GM19324 (cell line): ENCODE results near the gene ERBB4.

Source experiments
- ATAC-seq: cut with Tn5 transposase; IDR thresholded peaks from one replicate; pipeline ENCODE4 v1.9.1; 2021; ENCODE audit warnings: mild to moderate bottlenecking, moderate library complexity; ENCODE audit not compliant: unreplicated experiment, low FRiP score

The ERBB4 gene

DNA sequence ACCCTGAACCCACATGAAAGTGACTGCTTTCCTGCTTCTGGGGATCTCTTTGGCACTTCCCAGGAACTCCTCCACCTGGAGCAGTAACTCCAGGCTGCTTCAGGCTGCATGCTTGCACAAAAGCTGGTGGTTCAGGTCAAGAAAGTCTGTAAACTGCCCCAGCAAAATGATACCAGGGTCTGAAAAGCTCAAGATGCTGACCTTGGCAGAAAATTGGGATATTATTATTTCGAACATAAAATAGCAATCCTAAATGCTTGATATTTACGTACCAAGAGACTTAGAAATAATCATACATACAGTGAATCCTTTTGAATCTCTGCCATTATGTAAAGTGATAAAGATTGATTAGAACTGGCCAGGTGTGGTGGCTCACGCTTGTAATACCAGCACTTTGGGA, 674.3 kb downstream of the ERBB4 start:
- ATAC-seq, result no peak

DNA sequence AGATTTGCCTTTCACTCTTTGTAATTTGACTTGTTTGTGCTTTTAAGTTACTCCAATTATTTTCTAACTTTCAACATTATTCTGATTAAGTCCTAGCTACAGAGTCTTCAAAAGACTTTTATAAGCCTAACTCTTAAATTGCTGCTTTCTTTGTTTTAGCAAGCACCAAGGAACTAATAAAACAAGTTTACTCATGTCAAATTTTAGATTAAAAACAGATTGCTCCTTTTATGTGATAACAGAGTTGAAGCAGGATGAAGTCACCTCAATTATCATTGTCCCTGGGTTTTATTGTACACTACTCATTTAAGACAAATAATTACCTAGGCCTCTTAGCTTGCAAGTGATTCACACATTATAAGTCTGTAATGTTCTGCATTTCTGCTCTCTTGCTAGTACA, 678.4 kb downstream of the ERBB4 start:
- ATAC-seq, result no peak

DNA sequence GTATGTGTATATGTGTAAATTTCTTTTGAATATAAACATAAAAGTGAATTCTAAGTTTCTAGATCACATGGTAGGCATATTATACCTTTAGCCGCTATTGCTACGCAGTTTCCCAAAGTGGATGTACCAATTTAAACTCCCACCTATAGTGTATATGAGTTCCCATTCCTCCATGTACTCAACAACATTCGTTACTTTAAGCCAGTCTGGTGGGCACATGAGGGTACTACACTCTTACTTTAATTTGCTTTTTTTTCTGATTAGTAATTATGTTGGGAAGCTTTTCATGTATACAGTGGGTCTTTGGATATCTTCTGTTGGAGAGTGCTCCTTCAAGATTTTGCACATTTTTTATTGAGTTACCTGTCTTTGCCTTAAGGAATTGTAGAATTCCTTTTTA, 683.8 kb downstream of the ERBB4 start:
- no peak for ATAC-seq

DNA sequence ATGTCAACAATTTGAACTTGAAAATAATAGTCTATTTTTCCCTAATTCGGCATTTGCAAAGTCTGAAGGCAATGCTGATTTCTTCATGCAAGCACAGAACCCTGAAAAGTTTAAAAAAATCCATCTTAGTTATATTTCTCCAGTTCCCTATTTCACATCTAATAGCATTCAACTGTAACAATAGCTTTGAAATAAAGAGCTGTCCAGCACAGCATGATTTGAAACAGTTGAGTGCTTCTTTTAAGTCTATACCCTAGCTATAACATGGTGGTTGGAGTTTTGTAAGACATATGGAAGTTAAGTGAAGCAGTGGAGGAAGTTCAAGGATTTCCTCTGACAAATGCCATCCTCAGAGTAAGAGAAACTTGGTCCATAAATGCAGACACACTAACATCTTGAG, 691.9 kb downstream of the ERBB4 start:
- ATAC-seq, result no peak

DNA sequence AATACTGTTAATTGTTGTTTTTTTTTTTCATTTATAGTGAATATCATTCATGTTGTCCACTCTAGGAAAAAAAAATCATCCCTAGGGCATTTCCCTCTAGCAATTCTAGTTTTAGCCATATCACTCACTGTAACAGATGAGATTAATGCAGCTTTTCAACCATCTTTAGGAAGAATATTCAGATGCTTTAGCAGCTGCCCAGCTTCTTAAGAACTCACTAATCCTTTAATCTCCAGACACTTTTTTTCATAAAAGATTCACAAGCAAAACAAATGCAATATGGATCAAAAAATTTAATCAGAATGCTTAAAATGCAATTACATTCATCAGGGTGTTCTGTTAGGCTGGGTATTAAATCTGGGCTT, 692.6 kb downstream of the ERBB4 start:
- no peak for ATAC-seq

DNA sequence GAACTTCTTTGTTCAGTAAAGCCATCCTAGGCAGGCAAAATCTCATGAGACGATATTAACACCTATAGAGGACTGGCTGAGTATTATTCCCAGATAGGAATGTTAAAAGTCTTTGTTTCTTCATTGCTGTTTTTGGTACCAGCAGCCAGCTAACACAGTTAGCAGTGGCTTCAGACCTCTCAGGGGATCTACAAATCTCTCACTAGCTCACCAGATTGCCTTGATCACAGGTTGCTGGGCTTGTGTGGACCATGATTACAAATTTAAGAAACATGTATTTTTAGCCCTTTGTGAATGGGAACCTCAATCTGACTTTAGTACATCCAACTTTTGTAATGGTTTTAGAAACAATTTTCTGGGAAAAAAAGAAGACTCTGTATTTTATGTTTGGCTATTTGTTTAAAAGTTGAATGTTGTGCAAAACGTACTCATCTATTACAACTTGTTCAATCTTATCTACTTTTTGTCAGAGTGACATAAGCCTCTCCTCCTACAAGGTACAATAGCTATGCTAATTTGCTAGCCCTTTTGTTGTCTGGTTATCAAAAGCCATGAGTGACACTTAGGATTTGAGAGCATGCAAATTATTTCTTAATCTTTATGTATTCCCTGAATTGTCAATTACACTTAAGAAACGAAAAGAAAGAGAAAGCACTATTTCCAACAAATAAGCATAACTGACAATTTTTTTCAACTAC, 693.1 kb downstream of the ERBB4 start:
- no peak for ATAC-seq

DNA sequence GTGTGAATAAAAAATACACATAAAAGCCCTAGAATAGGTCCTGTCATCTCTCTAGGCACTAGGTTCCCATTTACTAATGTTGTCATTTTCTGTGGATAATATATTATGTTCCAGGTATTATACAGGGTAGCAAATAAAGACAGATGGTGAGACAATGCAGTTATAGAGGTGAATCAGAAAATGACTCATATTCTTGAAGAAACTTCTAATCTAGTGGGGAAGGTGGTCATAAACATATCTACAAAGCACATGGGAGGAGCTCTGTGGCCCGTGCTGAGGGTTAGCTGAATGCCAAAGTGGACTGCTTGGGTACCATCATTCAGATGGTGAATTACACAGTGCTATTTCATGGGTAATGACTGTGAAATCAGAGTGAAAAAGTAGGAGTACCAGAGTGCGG, 700.9 kb downstream of the ERBB4 start:
- no peak for ATAC-seq

DNA sequence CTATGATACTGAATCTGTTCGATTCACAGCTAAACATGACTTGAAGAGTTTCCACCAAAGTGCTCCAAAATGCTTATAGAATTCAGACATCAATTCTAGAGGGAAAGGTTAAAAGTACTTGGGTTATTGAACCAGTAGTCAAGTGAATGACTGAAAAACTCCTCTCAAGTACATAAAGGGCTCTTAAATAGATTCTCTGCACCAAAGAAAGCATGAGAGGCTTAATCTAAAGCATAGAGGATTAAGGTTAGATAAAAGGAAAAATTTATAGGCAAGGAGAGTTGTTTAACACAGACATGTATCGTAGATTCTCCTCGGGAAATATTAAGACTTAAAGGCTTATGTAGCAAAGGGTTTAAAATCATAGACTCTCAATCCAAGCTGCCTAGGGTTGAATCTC, 701.4 kb downstream of the ERBB4 start:
- ATAC-seq, result no peak

DNA sequence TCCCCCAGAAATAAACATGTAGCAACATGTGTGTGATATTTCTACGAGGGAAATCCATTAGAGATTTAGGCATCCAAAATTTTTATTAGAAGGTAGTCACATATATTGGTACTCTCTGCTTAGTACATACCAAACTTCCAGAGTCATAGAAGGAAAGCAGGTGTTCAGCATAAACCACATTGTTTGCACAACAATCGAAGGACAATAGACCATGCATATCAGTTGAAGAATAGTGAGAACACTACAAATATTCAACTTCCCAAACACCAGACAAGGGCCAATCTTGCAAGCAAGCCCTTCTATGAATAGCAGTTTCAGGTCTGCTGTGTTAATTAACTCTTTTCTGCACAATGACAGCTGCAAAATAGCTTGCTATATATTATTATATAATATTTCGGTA, 702.2 kb downstream of the ERBB4 start:
- ATAC-seq, result no peak

DNA sequence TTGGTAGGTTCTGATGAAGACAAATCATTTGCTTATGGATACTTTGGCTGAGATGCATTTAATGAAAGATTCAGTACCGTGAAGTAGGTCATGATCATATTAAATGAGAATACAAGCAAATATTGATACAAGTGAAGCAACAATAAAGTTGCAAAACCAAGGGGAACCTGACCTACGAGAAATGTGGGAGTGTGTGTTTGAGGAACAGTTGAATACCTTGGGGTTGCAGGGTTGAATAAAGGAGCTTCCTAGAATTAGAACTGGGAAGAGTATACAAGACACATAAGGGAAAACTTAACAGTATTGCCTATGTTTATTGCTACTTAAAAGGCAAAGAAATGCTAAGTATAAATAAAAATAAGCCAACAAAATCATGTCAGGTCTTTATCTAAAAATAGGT, 702.9 kb downstream of the ERBB4 start:
- ATAC-seq, result no peak

DNA sequence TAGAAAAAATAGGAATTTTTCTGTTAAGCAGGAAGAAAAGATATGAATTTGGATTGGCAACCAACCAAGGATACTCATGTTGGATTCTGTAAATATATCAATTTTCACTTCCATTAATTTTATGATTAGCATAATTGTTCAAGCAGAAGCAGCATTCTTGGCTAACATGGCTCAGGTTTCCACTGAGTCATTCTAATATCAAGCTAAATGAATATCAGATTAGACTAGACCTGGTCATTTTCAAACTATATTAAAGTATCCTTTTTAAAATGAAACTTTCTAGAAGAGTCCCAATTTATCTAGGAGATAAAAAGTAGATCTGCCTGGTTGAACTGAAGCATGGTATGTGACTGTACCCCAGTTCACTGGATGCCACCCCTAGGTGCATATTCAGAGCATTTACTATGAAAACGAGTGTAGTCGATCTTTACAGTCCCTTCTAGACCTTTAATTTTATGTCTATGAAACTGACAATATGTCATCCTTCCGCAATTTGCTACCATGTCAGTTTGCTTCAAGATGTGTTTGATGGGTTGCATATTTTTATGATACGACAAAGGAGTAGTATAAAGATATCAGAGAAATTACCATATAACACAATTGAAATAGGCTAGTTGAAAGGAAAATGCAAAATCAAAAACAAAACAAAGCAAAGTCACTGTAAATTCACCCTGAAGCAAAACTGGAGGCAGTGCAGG, 704.9 kb downstream of the ERBB4 start:
- no peak for ATAC-seq

DNA sequence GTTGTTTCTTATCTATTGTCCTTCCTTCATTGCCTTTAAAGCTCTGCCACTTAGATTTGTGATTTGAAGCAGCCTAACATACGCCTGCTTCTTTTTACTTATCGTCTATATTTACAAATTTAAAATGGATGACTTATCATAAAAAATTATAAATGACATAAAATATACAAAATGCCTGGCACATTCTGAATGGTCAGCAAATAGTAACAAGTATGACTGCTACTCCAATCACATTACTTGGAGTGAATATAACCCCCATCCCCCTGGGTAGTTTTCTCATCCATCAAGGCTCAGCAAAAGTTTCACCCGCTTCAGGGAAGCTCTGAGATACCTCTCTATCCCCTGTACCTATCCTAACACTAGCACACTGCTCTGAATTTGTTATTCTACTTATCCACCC, 708.9 kb downstream of the ERBB4 start:
- no peak for ATAC-seq

DNA sequence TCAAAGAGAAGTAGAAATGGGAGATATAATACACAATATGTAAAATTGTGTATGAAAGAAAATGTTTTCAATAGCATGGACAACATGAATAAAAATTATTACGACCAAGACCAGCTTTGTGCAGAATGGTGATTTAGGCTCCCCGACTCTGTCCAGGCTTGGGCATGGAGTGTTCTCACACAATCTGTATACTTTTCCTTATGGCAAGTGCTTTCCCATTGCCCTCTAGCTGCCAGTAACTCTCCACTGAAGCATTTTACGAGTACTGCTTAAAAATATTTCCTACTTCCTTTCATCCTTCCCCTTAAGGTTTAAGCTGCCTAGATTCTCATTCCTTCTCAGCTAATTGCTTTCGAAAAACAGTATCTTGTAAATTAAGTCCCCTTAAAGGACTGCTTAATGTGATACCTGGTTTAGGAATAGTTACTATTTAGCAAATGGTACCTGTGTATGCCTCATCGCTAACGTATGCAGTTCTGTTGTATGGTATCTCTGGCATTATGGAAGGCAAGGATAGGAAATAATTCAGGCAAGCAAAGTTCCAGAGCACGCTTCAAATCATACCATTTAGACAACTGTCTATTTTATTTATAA, 714.6 kb downstream of the ERBB4 start:
- ATAC-seq, result no peak

DNA sequence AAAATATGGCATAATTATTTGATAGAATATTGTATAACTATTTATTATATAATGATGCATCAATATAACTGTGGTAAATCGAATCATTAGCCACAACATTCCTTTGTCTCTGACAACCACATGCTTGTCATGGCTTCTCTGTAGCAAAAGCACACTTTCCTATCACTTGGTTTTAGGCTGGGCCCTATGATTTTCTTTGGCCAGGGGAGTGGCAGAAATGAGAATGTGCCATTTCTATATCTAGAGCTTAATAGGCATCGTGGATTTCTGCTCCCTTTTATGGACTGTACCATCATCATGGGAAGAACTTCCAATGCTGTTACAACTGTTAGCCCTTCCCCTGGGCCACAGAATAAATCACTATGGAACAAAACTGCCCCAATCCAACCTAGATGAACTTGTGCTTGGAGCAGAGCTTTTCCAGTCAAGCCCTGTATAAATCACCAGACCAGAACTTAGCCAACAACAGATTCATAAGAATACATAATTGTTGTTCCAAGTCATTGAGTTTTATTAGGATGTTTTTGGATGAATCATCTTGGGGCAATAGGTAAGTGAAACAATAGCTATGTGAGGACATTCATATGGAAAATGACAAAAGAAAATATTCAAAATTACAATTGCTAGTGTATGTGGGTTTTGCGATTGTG, 715.8 kb downstream of the ERBB4 start:
- no peak for ATAC-seq

DNA sequence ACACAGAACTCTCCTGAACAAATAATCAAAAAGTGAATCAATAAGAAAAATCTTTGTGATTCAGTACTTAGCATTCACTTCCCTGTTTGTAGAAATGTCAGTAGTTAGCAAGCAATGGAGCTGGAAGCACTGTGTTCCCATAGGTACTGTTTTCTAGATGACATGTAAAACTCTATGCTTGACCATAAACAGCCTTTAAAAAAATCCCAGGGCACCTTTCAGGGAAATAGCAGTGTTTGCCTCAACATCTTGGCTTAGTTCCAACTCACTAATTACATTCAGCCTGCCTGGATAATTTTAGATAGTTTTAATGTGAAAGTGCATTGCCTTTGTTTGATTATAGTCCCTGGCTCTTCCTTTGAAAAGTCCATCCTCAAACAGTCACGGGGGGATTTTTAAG, 721.8 kb downstream of the ERBB4 start:
- ATAC-seq, result no peak

DNA sequence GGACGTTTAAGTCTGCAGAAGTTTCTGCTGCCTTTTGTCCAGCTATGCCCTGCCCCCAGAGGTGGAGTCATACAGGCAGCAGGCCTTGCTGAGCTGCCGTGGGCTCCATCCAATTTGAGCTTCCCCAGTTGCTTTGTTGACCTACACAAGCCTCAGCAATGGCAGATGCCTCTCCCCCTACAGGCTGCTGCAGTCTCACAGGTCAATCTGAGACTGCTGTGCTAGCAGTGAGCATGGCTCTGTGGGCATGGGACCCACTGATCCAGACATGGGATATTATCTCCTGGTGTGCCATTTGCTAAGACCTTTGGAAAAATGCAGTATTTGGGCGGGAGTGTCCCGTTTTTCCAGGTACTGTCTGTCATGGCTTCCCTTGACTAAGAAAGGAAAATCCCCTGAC, 726.0 kb downstream of the ERBB4 start:
- no peak for ATAC-seq

DNA sequence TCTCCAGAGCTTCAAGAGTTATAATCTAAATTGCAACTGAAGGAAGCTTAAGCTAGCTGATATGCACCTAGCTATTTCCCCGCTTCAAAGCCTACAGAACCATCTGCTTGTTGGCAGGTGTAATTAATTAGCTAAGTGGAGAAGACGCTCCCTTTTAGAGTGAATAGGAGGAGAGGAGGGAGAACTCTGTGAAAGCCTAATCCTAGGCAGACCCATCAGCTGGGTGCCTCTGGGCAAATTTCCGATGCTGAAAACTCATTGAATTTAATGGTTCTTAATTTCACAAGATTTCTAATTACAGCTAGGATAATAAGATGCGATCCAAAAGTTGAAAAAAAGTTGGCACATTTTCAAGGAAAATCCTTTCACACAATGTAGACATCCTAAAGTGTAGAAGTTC, 735.9 kb downstream of the ERBB4 start:
- no peak for ATAC-seq

DNA sequence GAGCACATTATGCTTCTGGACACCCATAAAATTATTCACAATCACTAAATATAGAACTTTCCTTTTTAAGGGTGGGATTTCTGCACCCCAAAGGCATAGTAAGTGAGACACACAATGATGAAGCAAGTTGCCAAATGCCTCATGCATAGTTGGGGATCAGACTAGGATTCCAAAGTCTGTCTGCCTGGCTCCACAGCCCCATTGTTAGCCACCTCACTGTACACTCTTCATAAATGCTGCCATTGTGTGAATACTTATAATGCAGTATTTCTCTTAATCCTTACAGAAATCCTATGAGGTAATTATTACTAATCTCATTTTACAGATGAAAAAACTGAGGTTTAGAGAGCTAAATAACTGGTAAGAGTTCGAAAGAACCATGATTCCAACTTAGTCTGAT, 738.6 kb downstream of the ERBB4 start:
- no peak for ATAC-seq

DNA sequence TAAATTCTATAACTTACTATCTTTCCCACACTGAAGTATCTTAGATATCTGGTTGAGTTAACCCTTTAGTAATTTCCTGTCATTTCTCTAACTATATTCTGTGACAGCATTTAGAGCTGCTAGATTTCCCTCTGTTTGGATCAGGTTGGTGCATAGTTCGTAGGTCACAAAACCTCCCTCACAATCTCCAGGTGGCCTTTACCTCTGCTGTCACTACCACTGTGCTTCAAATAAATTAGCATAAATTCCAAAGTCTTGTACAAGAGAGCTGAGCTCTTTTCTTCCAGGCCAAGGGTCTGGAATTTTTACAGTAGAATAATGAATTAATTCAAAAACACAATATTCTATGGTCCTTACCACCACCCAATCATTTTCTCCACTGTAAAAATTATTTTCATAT, 739.7 kb downstream of the ERBB4 start:
- ATAC-seq, result no peak

DNA sequence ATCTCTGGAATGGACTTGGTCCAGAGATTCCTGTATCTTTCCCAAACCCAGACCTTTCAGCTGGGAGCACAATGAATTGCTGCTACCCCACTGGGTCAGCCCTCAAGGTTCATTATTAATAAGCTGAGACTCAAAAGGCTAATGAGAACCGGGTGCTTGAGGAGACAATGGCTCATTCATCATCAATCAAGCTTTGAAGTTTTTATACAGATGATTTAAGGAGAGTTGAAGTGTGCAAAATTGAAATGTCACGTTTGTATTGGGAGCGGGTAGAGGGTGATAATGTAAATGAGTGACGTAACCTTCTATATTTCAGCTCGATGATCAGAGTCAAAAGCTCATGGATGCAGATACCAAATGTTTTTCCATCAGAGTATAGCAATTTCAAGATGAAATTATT, 744.9 kb downstream of the ERBB4 start:
- ATAC-seq, result no peak

DNA sequence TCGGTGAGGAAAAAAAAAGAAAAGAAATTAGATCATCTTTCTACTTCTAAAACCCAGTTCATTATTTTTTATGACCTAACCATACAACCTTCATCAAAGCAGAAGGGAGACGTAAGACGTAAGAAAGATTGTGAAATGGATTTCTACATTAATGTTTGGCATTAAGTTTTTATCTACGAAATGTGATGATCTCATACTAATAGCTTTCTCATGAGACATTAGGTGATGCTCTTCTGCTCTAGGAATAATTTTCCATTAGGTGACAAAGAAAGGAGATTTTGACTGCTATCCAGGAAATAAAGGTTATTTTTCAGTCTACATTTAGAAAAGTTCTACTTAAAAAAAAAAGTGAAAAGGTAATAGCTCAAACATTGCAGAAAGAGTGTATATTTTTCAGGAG, 748.6 kb downstream of the ERBB4 start:
- ATAC-seq, result no peak

DNA sequence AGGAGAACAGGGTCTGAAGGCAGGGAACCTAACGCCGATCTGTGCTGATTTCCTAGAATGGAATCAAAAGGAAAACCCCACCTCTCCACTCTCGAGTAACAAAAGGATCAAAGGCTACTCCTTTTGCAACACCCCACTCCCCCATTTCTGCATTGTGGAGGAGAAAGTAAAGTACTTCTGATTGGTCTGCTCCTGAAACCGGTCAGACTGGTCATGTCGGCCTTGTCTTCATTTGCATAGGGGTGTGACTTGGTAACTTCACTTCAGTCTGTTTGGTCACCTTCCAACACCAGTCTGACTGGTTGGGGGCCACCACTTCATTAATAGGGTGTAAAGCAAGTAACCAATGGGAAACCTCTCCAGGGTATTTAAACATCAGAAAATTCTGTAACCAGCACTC, 771.9 kb downstream of the ERBB4 start:
- ATAC-seq, result no peak
